H9 (cell line): ENCODE results near the gene TCF4. TPM values are rescaled to one million over a fixed set of nuclear protein-coding genes. Genes with fewer than 3 reads are reported as not detected.

Source experiments
- DNase-seq: peaks from one replicate; pipeline ENCODE4 v3.0.0-alpha.2; 2017
- H2AFZ ChIP-seq: one replicate; pipeline ENCODE4 v1.6.1; 2013; ENCODE audit warnings: mild to moderate bottlenecking, low read length, control low read depth, moderate library complexity
- H2AK5ac ChIP-seq: 2 replicates; pipeline ENCODE4 v1.6.1; 2013; ENCODE audit warnings: low read length, control low read depth, mixed read lengths; ENCODE audit not compliant: insufficient read length
- H2BK120ac ChIP-seq: one replicate; pipeline ENCODE4 v1.6.1; 2013; ENCODE audit warnings: low read depth, mild to moderate bottlenecking, low read length, control low read depth, inconsistent platforms; ENCODE audit not compliant: poor library complexity, severe bottlenecking
- H2BK12ac ChIP-seq: 2 replicates; pipeline ENCODE4 v1.6.1; 2013; ENCODE audit warnings: low read length, control low read depth, mixed read lengths, low read depth; ENCODE audit not compliant: insufficient read length
- H2BK15ac ChIP-seq: 2 replicates; pipeline ENCODE4 v1.6.1; 2013; ENCODE audit warnings: low read depth, low read length, control low read depth
- H2BK20ac ChIP-seq: one replicate; pipeline ENCODE4 v1.6.1; 2013; ENCODE audit warnings: low read depth, mild to moderate bottlenecking, low read length, control low read depth, inconsistent platforms; ENCODE audit not compliant: poor library complexity, severe bottlenecking
- H2BK5ac ChIP-seq: 2 replicates; pipeline ENCODE4 v1.6.1; 2013; ENCODE audit warnings: low read length, control low read depth, mixed read lengths; ENCODE audit not compliant: insufficient read length
- H3K14ac ChIP-seq: 2 replicates; pipeline ENCODE4 v1.6.1; 2013; ENCODE audit warnings: low read length, control low read depth; ENCODE audit not compliant: insufficient read depth
- H3K18ac ChIP-seq: 2 replicates; pipeline ENCODE4 v1.6.1; 2013; ENCODE audit warnings: low read depth, mild to moderate bottlenecking, mixed read lengths, low read length, control low read depth; ENCODE audit not compliant: insufficient read length
- H3K23ac ChIP-seq: 2 replicates; pipeline ENCODE4 v1.6.1; 2013; ENCODE audit warnings: low read length, control low read depth, mixed read lengths, low read depth; ENCODE audit not compliant: insufficient read length
- H3K23me2 ChIP-seq: 2 replicates; pipeline ENCODE4 v1.6.1; 2013; ENCODE audit warnings: low read depth, mild to moderate bottlenecking, mixed read lengths, low read length, control low read depth; ENCODE audit not compliant: insufficient read length, poor library complexity, severe bottlenecking
- H3K27ac ChIP-seq: 2 replicates; pipeline ENCODE4 v1.5.1; 2013; ENCODE audit warnings: low read length, control low read depth, mixed read lengths, low read depth; ENCODE audit not compliant: insufficient read length
- H3K27me3 ChIP-seq: 2 replicates; pipeline ENCODE4 v1.6.1; 2013; ENCODE audit warnings: low read length, control low read depth, inconsistent platforms; ENCODE audit not compliant: insufficient read depth
- H3K4ac ChIP-seq: 2 replicates; pipeline ENCODE4 v1.6.1; 2013; ENCODE audit warnings: low read depth, mild to moderate bottlenecking, control low read depth, inconsistent platforms, low read length, moderate library complexity
- H3K4me1 ChIP-seq: 2 replicates; pipeline ENCODE4 v1.6.1; 2013; ENCODE audit warnings: low read length, control low read depth, inconsistent platforms; ENCODE audit not compliant: insufficient read depth
- H3K4me2 ChIP-seq: 2 replicates; pipeline ENCODE4 v1.6.1; 2013; ENCODE audit warnings: low read length, control low read depth, mixed read lengths; ENCODE audit not compliant: insufficient read length, insufficient read depth
- H3K56ac ChIP-seq: 2 replicates; pipeline ENCODE4 v1.6.1; 2013; ENCODE audit warnings: low read depth, mild to moderate bottlenecking, mixed read lengths, low read length, control low read depth; ENCODE audit not compliant: insufficient read length
- H3K79me1 ChIP-seq: 2 replicates; pipeline ENCODE4 v1.6.1; 2013; ENCODE audit warnings: low read depth, mild to moderate bottlenecking, moderate library complexity, low read length, control low read depth, inconsistent platforms; ENCODE audit not compliant: insufficient read depth, poor library complexity, severe bottlenecking
- H3K79me2 ChIP-seq: 2 replicates; pipeline ENCODE4 v1.6.1; 2013; ENCODE audit warnings: low read length, control low read depth, inconsistent platforms; ENCODE audit not compliant: insufficient read depth
- H3K9ac ChIP-seq: 2 replicates; pipeline ENCODE4 v1.6.1; 2013; ENCODE audit warnings: low read length, control low read depth, mixed read lengths; ENCODE audit not compliant: insufficient read length; ENCODE audit errors: extremely low read depth
- H3K9me3 ChIP-seq: one replicate; pipeline ENCODE4 v1.6.1; 2013; ENCODE audit warnings: low read depth, low read length, inconsistent platforms; ENCODE audit not compliant: control insufficient read depth
- H3T11ph ChIP-seq: one replicate; pipeline ENCODE4 v1.6.1; 2013; ENCODE audit warnings: mild to moderate bottlenecking, low read length, control low read depth, inconsistent platforms
- H4K20me1 ChIP-seq: one replicate; pipeline ENCODE4 v1.6.1; 2013; ENCODE audit not compliant: control insufficient read depth, insufficient read length, insufficient read depth
- H4K5ac ChIP-seq: 2 replicates; pipeline ENCODE4 v1.6.1; 2013; ENCODE audit warnings: low read depth, mild to moderate bottlenecking, mixed read lengths, low read length, control low read depth; ENCODE audit not compliant: insufficient read length
- H4K8ac ChIP-seq: replicated peaks from 2 replicates; pipeline ENCODE4 v1.6.1; 2013; ENCODE audit warnings: low read length, control low read depth, mixed read lengths, low read depth; ENCODE audit not compliant: insufficient read length
- H4K91ac ChIP-seq: 2 replicates; pipeline ENCODE4 v1.6.1; 2013; ENCODE audit warnings: low read depth, mild to moderate bottlenecking, moderate library complexity, mixed read lengths, low read length, control low read depth; ENCODE audit not compliant: insufficient read length
- H3K27ac Mint-ChIP-seq, 3 experiments: 2 replicates in 2 of 3; 3 replicates in 1 of 3; pipeline ENCODE4 v1.8.0; 2020 to 2021; ENCODE audit warnings: mixed read lengths in 3 of 3, mild to moderate bottlenecking in 1 of 3, moderate library complexity in 1 of 3
- H3K27me3 Mint-ChIP-seq: 2 replicates; pipeline ENCODE4 v1.8.0; 2021; ENCODE audit warnings: low read depth, mild to moderate bottlenecking, moderate library complexity, mixed read lengths
- H3K36me3 Mint-ChIP-seq, 3 experiments: 2 replicates in 2 of 3; 3 replicates in 1 of 3; pipeline ENCODE4 v1.8.0; 2020 to 2021; ENCODE audit warnings: low read depth in 3 of 3, mixed read lengths in 3 of 3; ENCODE audit not compliant: insufficient read depth in 1 of 3
- H3K4me1 Mint-ChIP-seq, 2 experiments: 2 replicates each; pipeline ENCODE4 v1.8.0; 2020; ENCODE audit warnings: mixed read lengths in 2 of 2
- H3K4me3 Mint-ChIP-seq, 2 experiments: 2 replicates in 1 of 2; 3 replicates in 1 of 2; pipeline ENCODE4 v1.8.0; 2020 to 2021; ENCODE audit warnings: mild to moderate bottlenecking in 2 of 2, mixed read lengths in 2 of 2, moderate library complexity in 1 of 2
- H3K9me3 Mint-ChIP-seq, 2 experiments: 2 replicates in 1 of 2; 3 replicates in 1 of 2; pipeline ENCODE4 v1.8.0; 2020; ENCODE audit warnings: mild to moderate bottlenecking in 2 of 2, mixed read lengths in 2 of 2, moderate library complexity in 1 of 2
- CTCF ChIP-seq: fragments of 200-600 bp; sonication (generic); conservative IDR thresholded peaks from 3 replicates; pipeline ENCODE4 v1.8.0; 2021; ENCODE audit warnings: antibody characterized with exemption, mild to moderate bottlenecking
- WGBS: extraction: QIAGEN DNeasy Blood & Tissue Kit; methylation state at CpG from one replicate; pipeline ENCODE4 v1.1.7; 2013; ENCODE audit warnings: missing lambda C conversion rate, low lambda C conversion rate, mixed read lengths; ENCODE audit not compliant: insufficient read length; ENCODE audit errors: extremely low coverage; 5-methylcytosine and 5-hydroxymethylcytosine counted together
- total RNA-seq: library from RNA; stranded (reverse); gene quantifications from 2 replicates; pipeline ENCODE4 v1.2.1, GENCODE V29; 2021

TCF4 gene
- total RNA-seq, 1 experiment from 2014 or later, result 99.4 TPM

GRCh38 chr18:55310044-55310676, 277.8 kb downstream of the TCF4 start:
- no peak overlapping the region for H4K8ac ChIP-seq
- H3K27me3 ChIP-seq, result no peaks in the 10 kb centered on the region
- no peak overlapping the region for H3K9ac ChIP-seq
- no peak overlapping the region for H3K4ac ChIP-seq
- Mint-ChIP-seq H3K4me3 (no peak overlapping the region), H3K4me1 (peaks cover 40 to 50% of the 10 kb centered on the region in 2 experiments), H3K36me3 (peaks cover 0 to 3% (median 0%) of the 10 kb centered on the region in 3 experiments; a peak in 1 of 7 replicates), H3K27ac (peak overlapping the region in 1 of 3 experiments; percentile 64; a peak in 2 of 7 replicates), H3K27me3 (no peaks in the 10 kb centered on the region), H3K9me3 (no peaks in the 10 kb centered on the region)
- H3K14ac ChIP-seq, result no peak overlapping the region
- H2BK5ac ChIP-seq, result no peak overlapping the region
- H4K5ac ChIP-seq, result no peak overlapping the region
- no peak overlapping the region for H2AK5ac ChIP-seq
- H2BK120ac ChIP-seq, result no peak overlapping the region
- no CpG with 5 or more reads among the region's 4 CpGs for WGBS
- H3K23ac ChIP-seq, result no peak overlapping the region
- TF ChIP-seq CTCF, result no peak
- H2BK15ac ChIP-seq, result no peak overlapping the region
- H3K56ac ChIP-seq, result no peak overlapping the region
- H3K79me1 ChIP-seq, result no peaks in the 10 kb centered on the region
- H4K91ac ChIP-seq, result no peak overlapping the region
- no peaks in the 10 kb centered on the region for H3K9me3 ChIP-seq
- peaks cover 1% of the 10 kb centered on the region; the same call in 1 of the 2 replicates for H3K79me2 ChIP-seq
- no peak overlapping the region for H3T11ph ChIP-seq
- no peak overlapping the region for H3K27ac ChIP-seq
- no peak overlapping the region for H3K18ac ChIP-seq
- peaks cover 6% of the 10 kb centered on the region; the same call in 1 of the 2 replicates for H3K4me1 ChIP-seq
- H3K4me2 ChIP-seq, result no peak overlapping the region
- no peak overlapping the region for H2BK12ac ChIP-seq
- H3K23me2 ChIP-seq, result no peaks in the 10 kb centered on the region
- H2BK20ac ChIP-seq, result no peak overlapping the region
- H4K20me1 ChIP-seq, result no peaks in the 10 kb centered on the region
- no peak overlapping the region for H2AFZ ChIP-seq
- no peak for DNase-seq
